Measurements from ENCODE around the gene LYSMD4.

Gene LYSMD4

GRCh38 chr15:99707473-99708270 is 25.6 kb downstream of the LYSMD4 start:
- DNase-seq = no peak

DNA sequence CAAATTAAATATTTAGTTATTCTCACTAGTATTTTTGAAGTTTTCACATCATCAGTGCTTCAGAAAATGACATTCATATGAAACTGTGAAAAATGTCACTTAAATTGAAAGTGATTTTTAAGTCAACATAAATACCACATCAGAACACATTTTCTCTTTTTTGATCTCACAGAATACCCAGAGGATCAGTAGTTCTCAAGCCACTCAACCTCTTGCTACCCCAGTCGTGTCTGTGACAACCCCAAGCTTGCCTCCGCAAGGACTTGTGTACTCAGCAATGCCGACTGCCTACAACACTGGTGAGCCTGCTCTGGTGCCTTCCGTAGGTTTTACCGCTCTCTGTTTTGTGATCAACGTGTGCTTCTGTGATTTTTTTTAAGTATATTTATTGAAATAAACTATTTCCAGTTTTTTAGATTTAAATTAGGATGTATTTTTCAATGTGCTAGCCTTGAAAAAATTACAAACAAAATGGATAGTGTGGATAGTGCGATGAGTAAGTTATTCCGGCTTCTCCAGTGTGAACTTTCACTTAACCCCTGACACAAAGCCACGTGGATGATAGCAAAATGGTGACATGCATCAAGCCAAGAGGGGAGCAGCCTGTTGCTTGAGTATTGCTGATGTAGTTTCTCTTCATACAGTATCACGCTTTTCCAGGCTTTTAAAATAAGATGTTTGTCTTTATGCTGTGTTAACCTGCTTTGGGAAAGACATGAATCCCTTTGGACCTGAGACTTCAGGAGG is 26.5 kb downstream of the LYSMD4 start:
- H3K36me3 ChIP-seq = peaks cover 3% of the 10 kb centered on the region
- peaks cover 2% of the 10 kb centered on the region; the same call in 1 of the 2 replicates for H3K4me1 ChIP-seq
- H3K9me3 ChIP-seq = no peaks in the 10 kb centered on the region
- H3K27me3 ChIP-seq = no peaks in the 10 kb centered on the region
- TF ChIP-seq CTCF (IDR thresholded peaks at IDR 0.05; ENCODE audit: low read depth, low read length) = no peak
- no peak for DNase-seq
- no peak overlapping the region for H3K4me3 ChIP-seq (ENCODE audit: low read depth, low read length)

More at GRCh38 chr15:99707473-99708270, 25.6 kb downstream of the LYSMD4 start:
- Histone ChIP-seq H3K9me3 (no peaks in the 10 kb centered on the region), H3K4me1 (peaks cover 2% of the 10 kb centered on the region; the same call in 1 of the 2 replicates), H3K27me3 (no peaks in the 10 kb centered on the region), H3K4me3 (ENCODE audit: low read depth, low read length) (no peak overlapping the region), H3K36me3 (peaks cover 11% of the 10 kb centered on the region)
- no peak for TF ChIP-seq CTCF (IDR thresholded peaks at IDR 0.05; ENCODE audit: low read depth, low read length)

- peak; percentile 82 for TF ChIP-seq CTCF (IDR thresholded peaks at IDR 0.05; ENCODE audit: low read depth, low read length)
- H3K4me3 ChIP-seq (ENCODE audit: low read depth, low read length) = no peak overlapping the region
- H3K9me3 ChIP-seq = no peaks in the 10 kb centered on the region
- no peaks in the 10 kb centered on the region; the same call in 1 of the 2 replicates for H3K36me3 ChIP-seq
- no peaks in the 10 kb centered on the region for H3K27me3 ChIP-seq
- peak; percentile 45 for DNase-seq
- H3K4me1 ChIP-seq = peaks cover 2% of the 10 kb centered on the region; the same call in 1 of the 2 replicates
Observed at GRCh38 chr15:99704444-99704838, 28.8 kb downstream of the LYSMD4 start.

- H3K9me3 ChIP-seq = no peaks in the 10 kb centered on the region
- H3K27me3 ChIP-seq = no peaks in the 10 kb centered on the region
- no peaks in the 10 kb centered on the region; the same call in 1 of the 2 replicates for H3K36me3 ChIP-seq
- H3K4me1 ChIP-seq = peaks cover 2% of the 10 kb centered on the region; the same call in 1 of the 2 replicates
- no peak overlapping the region for H3K4me3 ChIP-seq (ENCODE audit: low read depth, low read length)
- DNase-seq = no peak
- peak; percentile 68 for TF ChIP-seq CTCF (IDR thresholded peaks at IDR 0.05; ENCODE audit: low read depth, low read length)
Observed at GRCh38 chr15:99703603-99704443, 29.4 kb downstream of the LYSMD4 start.

GRCh38 chr15:99702895-99703602 is 30.2 kb downstream of the LYSMD4 start:
- no peak for TF ChIP-seq CTCF (IDR thresholded peaks at IDR 0.05; ENCODE audit: low read depth, low read length)
- Histone ChIP-seq H3K4me3 (ENCODE audit: low read depth, low read length) (no peak overlapping the region), H3K9me3 (no peaks in the 10 kb centered on the region), H3K27me3 (no peaks in the 10 kb centered on the region), H3K36me3 (no peaks in the 10 kb centered on the region; the same call in 1 of the 2 replicates), H3K4me1 (0 out of 2 replicates have a peak, but pooled peaks cover 2% of the 10 kb centered on the region)
- DNase-seq = no peak

All from BE2C (cell line).